GM19099 (cell line): ENCODE data around the gene GABRG3.

ENCODE experiments used
- POLR2A ChIP-seq: IDR thresholded peaks from 3 replicates; pipeline ENCODE4 v1.6.1; 2011; ENCODE audit warnings: low read depth; ENCODE audit not compliant: insufficient read length; ENCODE audit errors: extremely low read depth

GABRG3 gene

GRCh38 chr15:27583651-27584050 lies 612.7 kb downstream of the GABRG3 start:
- TF ChIP-seq POLR2A: no peak

- no peak for TF ChIP-seq POLR2A
Observed at GRCh38 chr15:27585041-27585640, 614.2 kb downstream of the GABRG3 start.

GRCh38 chr15:27587810-27588209 lies 616.8 kb downstream of the GABRG3 start:
- no peak for TF ChIP-seq POLR2A

- no peak for TF ChIP-seq POLR2A
Observed at GRCh38 chr15:27589260-27589659, 618.3 kb downstream of the GABRG3 start.

GRCh38 chr15:27589782-27590181 lies 618.8 kb downstream of the GABRG3 start:
- no peak for TF ChIP-seq POLR2A
